DOHH2 (cell line): ENCODE measurements around the gene FAM229A.

Experiments used
- H3F3A ChIP-seq: fragments of 200-600 bp; sonication (generic), shearing (Covaris generic); 2 replicates; pipeline ENCODE4 v1.6.0; 2016; ENCODE audit warnings: antibody characterized with exemption, mild to moderate bottlenecking; ENCODE audit not compliant: control insufficient read depth, insufficient read depth
- H3K27ac ChIP-seq: fragments of 200-600 bp; sonication (generic); 2 replicates; pipeline ENCODE4 v1.5.1; 2014; ENCODE audit warnings: low read depth, mild to moderate bottlenecking, low read length, moderate library complexity
- H3K27me3 ChIP-seq: fragments of 200-600 bp; sonication (generic); 2 replicates; pipeline ENCODE4 v1.6.1; 2014; ENCODE audit warnings: mild to moderate bottlenecking, low read length, mixed read lengths; ENCODE audit not compliant: control insufficient read depth
- H3K36me3 ChIP-seq: fragments of 200-600 bp; sonication (generic); 2 replicates; pipeline ENCODE4 v1.6.1; 2014; ENCODE audit warnings: mild to moderate bottlenecking, low read length, moderate library complexity, mixed read lengths; ENCODE audit not compliant: control insufficient read depth
- H3K4me1 ChIP-seq: fragments of 200-600 bp; sonication (generic); 2 replicates; pipeline ENCODE4 v1.6.1; 2014; ENCODE audit warnings: mild to moderate bottlenecking, low read length, mixed read lengths; ENCODE audit not compliant: control insufficient read depth
- H3K4me2 ChIP-seq: fragments of 200-600 bp; sonication (generic); 2 replicates; pipeline ENCODE4 v1.6.0; 2014; ENCODE audit warnings: mild to moderate bottlenecking, low read length, moderate library complexity
- H3K4me3 ChIP-seq: fragments of 200-600 bp; sonication (generic); 2 replicates; pipeline ENCODE4 v1.5.1; 2014; ENCODE audit warnings: mild to moderate bottlenecking, low read length, mixed read lengths
- H3K79me2 ChIP-seq: fragments of 200-600 bp; sonication (generic); 2 replicates; pipeline ENCODE4 v1.6.1; 2014; ENCODE audit warnings: mild to moderate bottlenecking, low read length, mixed read lengths; ENCODE audit not compliant: control insufficient read depth
- H3K9me2 ChIP-seq: fragments of 200-600 bp; sonication (generic); replicated peaks from 2 replicates; pipeline ENCODE4 v1.6.1; 2014; ENCODE audit warnings: mild to moderate bottlenecking, low read length, mixed read lengths; ENCODE audit not compliant: control insufficient read depth
- H3K9me3 ChIP-seq: fragments of 200-600 bp; sonication (generic); 2 replicates; pipeline ENCODE4 v1.6.1; 2014; ENCODE audit warnings: antibody characterized with exemption, low read length, mixed read lengths; ENCODE audit not compliant: control insufficient read depth, insufficient read depth
- H4K20me1 ChIP-seq: fragments of 200-600 bp; sonication (generic); 2 replicates; pipeline ENCODE4 v1.6.0; 2014; ENCODE audit warnings: low read depth, mild to moderate bottlenecking, antibody characterized with exemption, low read length, moderate library complexity; ENCODE audit not compliant: control insufficient read depth, insufficient read depth
- CTCF ChIP-seq: fragments of 200-600 bp; sonication (generic); IDR thresholded peaks from one replicate; pipeline ENCODE4 v1.5.1; 2014; ENCODE audit warnings: antibody characterized with exemption, mild to moderate bottlenecking, low read depth, low read length; ENCODE audit not compliant: poor library complexity, severe bottlenecking
- EZH2phosphoT487 ChIP-seq: fragments of 200-600 bp; sonication (generic); IDR thresholded peaks from 2 replicates; pipeline ENCODE4 v1.6.1; 2017; ENCODE audit warnings: borderline replicate concordance, mild to moderate bottlenecking, antibody characterized with exemption, low read length, moderate library complexity, mixed read lengths

The FAM229A gene

GRCh38 chr1:32349211-32349708 is 13.0 kb downstream of the FAM229A start:
- peak overlapping the region; percentile 32 for H3K4me2 ChIP-seq

DNA sequence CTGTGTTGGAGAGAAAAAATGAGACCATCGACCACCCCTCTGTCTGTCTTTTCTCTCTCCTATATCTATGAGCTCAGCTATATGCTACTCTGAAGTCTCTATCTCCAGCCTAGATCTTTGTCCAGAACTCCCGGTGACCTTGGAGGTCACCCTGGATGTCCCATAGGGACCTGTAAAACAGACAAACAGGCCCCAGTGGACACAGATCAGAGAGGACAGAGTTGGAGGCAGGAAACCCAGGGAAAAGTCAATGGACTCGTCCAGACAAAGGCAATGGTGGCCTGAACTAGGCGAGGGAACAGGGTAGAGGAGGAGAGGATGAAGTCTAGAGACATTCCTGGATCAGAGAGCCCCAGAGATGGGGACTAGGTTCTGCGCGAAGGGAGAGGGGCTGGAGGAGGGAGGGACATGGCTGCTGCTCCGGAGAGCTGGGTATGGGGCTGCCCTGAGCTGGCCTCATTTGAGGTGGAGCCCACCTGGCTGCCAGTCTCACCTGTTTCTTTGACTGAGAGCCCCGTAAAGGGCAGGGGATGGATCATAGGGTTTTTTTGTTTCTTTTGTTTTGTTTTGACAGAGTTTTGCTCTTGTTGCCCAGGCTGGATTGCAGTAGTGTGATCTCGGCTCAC is 15.6 kb downstream of the FAM229A start:
- H3K4me3 ChIP-seq: no peak overlapping the region
- no peaks in the 10 kb centered on the region for H3F3A ChIP-seq
- H3K4me2 ChIP-seq: no peak overlapping the region
- peaks cover 23% of the 10 kb centered on the region for H3K4me1 ChIP-seq
- H3K9me3 ChIP-seq: peaks cover 3% of the 10 kb centered on the region; the same call in 1 of the 2 replicates
- no peaks in the 10 kb centered on the region for H3K9me2 ChIP-seq
- H3K27me3 ChIP-seq: 0 out of 2 replicates have a peak, but pooled peaks cover 4% of the 10 kb centered on the region
- no peaks in the 10 kb centered on the region for H3K79me2 ChIP-seq
- no peaks in the 10 kb centered on the region for H4K20me1 ChIP-seq
- no peaks in the 10 kb centered on the region for H3K36me3 ChIP-seq
- TF ChIP-seq EZH2phosphoT487 (no peak), CTCF (no peak)
- no peak overlapping the region for H3K27ac ChIP-seq

More at GRCh38 chr1:32349211-32349708, 13.0 kb downstream of the FAM229A start:
- Histone ChIP-seq H3K4me3 (0 out of 2 replicates have a peak overlapping the region, but pooled peaks have one; percentile 11), H3K36me3 (no peaks in the 10 kb centered on the region), H3K27me3 (0 out of 2 replicates have a peak, but pooled peaks cover 4% of the 10 kb centered on the region), H3F3A (no peaks in the 10 kb centered on the region), H3K9me2 (no peaks in the 10 kb centered on the region), H3K4me1 (peaks cover 38% of the 10 kb centered on the region), H4K20me1 (no peaks in the 10 kb centered on the region), H3K9me3 (peaks cover 3% of the 10 kb centered on the region; the same call in 1 of the 2 replicates), H3K79me2 (no peaks in the 10 kb centered on the region), H3K27ac (no peak overlapping the region)
- TF ChIP-seq EZH2phosphoT487 (no peak), CTCF (no peak)

GRCh38 chr1:32345289-32345827 is 16.9 kb downstream of the FAM229A start:
- Histone ChIP-seq H3K4me3 (no peak overlapping the region), H3F3A (no peaks in the 10 kb centered on the region), H3K9me3 (no peaks in the 10 kb centered on the region), H3K27me3 (0 out of 2 replicates have a peak, but pooled peaks cover 4% of the 10 kb centered on the region), H3K27ac (no peak overlapping the region), H3K9me2 (no peaks in the 10 kb centered on the region), H3K36me3 (no peaks in the 10 kb centered on the region), H3K4me2 (no peak overlapping the region), H3K4me1 (peaks cover 14% of the 10 kb centered on the region), H4K20me1 (no peaks in the 10 kb centered on the region), H3K79me2 (no peaks in the 10 kb centered on the region)
- TF ChIP-seq EZH2phosphoT487 (no peak), CTCF (no peak)
